ENCODE measurements around the gene EPC2. TPM values are rescaled to one million over a fixed set of nuclear protein-coding genes. Genes with fewer than 3 reads are reported as not detected.

Gene EPC2
- total RNA-seq, 3 donors from 2014 or later = 28.4 to 32.4 (median 28.6) TPM

GRCh38 chr2:148810081-148810480 is 165.5 kb downstream of the EPC2 start:
- ATAC-seq (no peak), DNase-seq (no peak)
- Mint-ChIP-seq H3K4me3 (no peak overlapping the region), H3K27me3 (ENCODE audit: low read depth) (peaks cover 3% of the 10 kb centered on the region), H3K36me3 (ENCODE audit: insufficient read depth) (no peaks in the 10 kb centered on the region), H3K9me3 (no peaks in the 10 kb centered on the region), H3K4me1 (ENCODE audit: low read depth) (peaks cover 12% of the 10 kb centered on the region)

GRCh38 chr2:148812306-148812705 is 167.8 kb downstream of the EPC2 start:
- Mint-ChIP-seq H3K9me3 (no peaks in the 10 kb centered on the region), H3K36me3 (ENCODE audit: insufficient read depth) (no peaks in the 10 kb centered on the region), H3K27me3 (ENCODE audit: low read depth) (peaks cover 7% of the 10 kb centered on the region), H3K4me1 (ENCODE audit: low read depth) (peaks cover 17% of the 10 kb centered on the region), H3K4me3 (no peak overlapping the region)
- DNase-seq (no peak), ATAC-seq (no peak)

- H3K9me3 Mint-ChIP-seq = no peaks in the 10 kb centered on the region
- ATAC-seq = peak; percentile 97
- peak; percentile 54 for DNase-seq
- no peaks in the 10 kb centered on the region for H3K36me3 Mint-ChIP-seq (ENCODE audit: insufficient read depth)
- peaks cover 10% of the 10 kb centered on the region for H3K27me3 Mint-ChIP-seq (ENCODE audit: low read depth)
- peak overlapping the region; percentile 9 for H3K4me3 Mint-ChIP-seq
- H3K4me1 Mint-ChIP-seq (ENCODE audit: low read depth) = peaks cover 17% of the 10 kb centered on the region
Measured at GRCh38 chr2:148813603-148814065, 169.1 kb downstream of the EPC2 start.

- Mint-ChIP-seq H3K9me3 (no peaks in the 10 kb centered on the region), H3K4me1 (ENCODE audit: low read depth) (peaks cover 17% of the 10 kb centered on the region), H3K27me3 (ENCODE audit: low read depth) (peaks cover 12% of the 10 kb centered on the region), H3K4me3 (no peak overlapping the region), H3K36me3 (ENCODE audit: insufficient read depth) (no peaks in the 10 kb centered on the region)
- DNase-seq = no peak
- no peak for ATAC-seq
Measured at GRCh38 chr2:148814143-148814859, 169.8 kb downstream of the EPC2 start.

- H3K9me3 Mint-ChIP-seq = no peaks in the 10 kb centered on the region
- ATAC-seq (no peak), DNase-seq (no peak)
- H3K4me3 Mint-ChIP-seq = no peak overlapping the region
- H3K36me3 Mint-ChIP-seq (ENCODE audit: insufficient read depth) = no peaks in the 10 kb centered on the region
- peaks cover 17% of the 10 kb centered on the region for H3K4me1 Mint-ChIP-seq (ENCODE audit: low read depth)
- H3K27me3 Mint-ChIP-seq (ENCODE audit: low read depth) = peaks cover 12% of the 10 kb centered on the region
Measured at GRCh38 chr2:148814860-148815419, 170.4 kb downstream of the EPC2 start.

GRCh38 chr2:148816176-148816575 is 171.6 kb downstream of the EPC2 start:
- no peak overlapping the region for H3K4me3 Mint-ChIP-seq
- no peaks in the 10 kb centered on the region for H3K9me3 Mint-ChIP-seq
- H3K27me3 Mint-ChIP-seq (ENCODE audit: low read depth) = peaks cover 15% of the 10 kb centered on the region
- DNase-seq = no peak
- no peak for ATAC-seq
- no peaks in the 10 kb centered on the region for H3K36me3 Mint-ChIP-seq (ENCODE audit: insufficient read depth)
- H3K4me1 Mint-ChIP-seq (ENCODE audit: low read depth) = peaks cover 17% of the 10 kb centered on the region

GRCh38 chr2:148817210-148817708 is 172.7 kb downstream of the EPC2 start:
- DNase-seq (no peak), ATAC-seq (no peak)
- Mint-ChIP-seq H3K36me3 (ENCODE audit: insufficient read depth) (no peaks in the 10 kb centered on the region), H3K27me3 (ENCODE audit: low read depth) (peaks cover 12% of the 10 kb centered on the region), H3K4me3 (peak overlapping the region; percentile 39), H3K4me1 (ENCODE audit: low read depth) (peaks cover 17% of the 10 kb centered on the region), H3K9me3 (no peaks in the 10 kb centered on the region)

- DNase-seq (no peak), ATAC-seq (no peak)
- Mint-ChIP-seq H3K4me3 (no peak overlapping the region), H3K9me3 (no peaks in the 10 kb centered on the region), H3K4me1 (ENCODE audit: low read depth) (peaks cover 14% of the 10 kb centered on the region), H3K27me3 (ENCODE audit: low read depth) (peaks cover 12% of the 10 kb centered on the region), H3K36me3 (ENCODE audit: insufficient read depth) (no peaks in the 10 kb centered on the region)
Measured at GRCh38 chr2:148819019-148819585, 174.6 kb downstream of the EPC2 start.

- Mint-ChIP-seq H3K9me3 (no peaks in the 10 kb centered on the region), H3K36me3 (ENCODE audit: insufficient read depth) (no peaks in the 10 kb centered on the region), H3K27me3 (ENCODE audit: low read depth) (peaks cover 3% of the 10 kb centered on the region), H3K4me3 (no peak overlapping the region), H3K4me1 (ENCODE audit: low read depth) (no peaks in the 10 kb centered on the region)
- no peak for DNase-seq
- no peak for ATAC-seq
Measured at GRCh38 chr2:148824190-148824589, 179.6 kb downstream of the EPC2 start.

- Mint-ChIP-seq H3K27me3 (ENCODE audit: low read depth) (no peaks in the 10 kb centered on the region), H3K4me3 (no peak overlapping the region), H3K9me3 (no peaks in the 10 kb centered on the region), H3K4me1 (ENCODE audit: low read depth) (no peaks in the 10 kb centered on the region), H3K36me3 (ENCODE audit: insufficient read depth) (no peaks in the 10 kb centered on the region)
- ATAC-seq (no peak), DNase-seq (no peak)
Measured at GRCh38 chr2:148826791-148827190, 182.2 kb downstream of the EPC2 start.

- Mint-ChIP-seq H3K36me3 (ENCODE audit: insufficient read depth) (no peaks in the 10 kb centered on the region), H3K27me3 (ENCODE audit: low read depth) (peaks cover 3% of the 10 kb centered on the region), H3K4me3 (no peak overlapping the region), H3K4me1 (ENCODE audit: low read depth) (no peaks in the 10 kb centered on the region), H3K9me3 (no peaks in the 10 kb centered on the region)
- DNase-seq = no peak
- ATAC-seq = no peak
Measured at GRCh38 chr2:148828941-148829340, 184.4 kb downstream of the EPC2 start.

- no peaks in the 10 kb centered on the region for H3K36me3 Mint-ChIP-seq (ENCODE audit: insufficient read depth)
- no peak overlapping the region for H3K4me3 Mint-ChIP-seq
- ATAC-seq (no peak), DNase-seq (no peak)
- no peaks in the 10 kb centered on the region for H3K4me1 Mint-ChIP-seq (ENCODE audit: low read depth)
- peaks cover 4% of the 10 kb centered on the region for H3K27me3 Mint-ChIP-seq (ENCODE audit: low read depth)
- no peaks in the 10 kb centered on the region for H3K9me3 Mint-ChIP-seq
Measured at GRCh38 chr2:148829618-148830017, 185.1 kb downstream of the EPC2 start.

- no peak overlapping the region for H3K4me3 Mint-ChIP-seq
- no peaks in the 10 kb centered on the region for H3K36me3 Mint-ChIP-seq (ENCODE audit: insufficient read depth)
- no peak for ATAC-seq
- H3K27me3 Mint-ChIP-seq (ENCODE audit: low read depth) = peaks cover 13% of the 10 kb centered on the region
- no peak for DNase-seq
- no peaks in the 10 kb centered on the region for H3K9me3 Mint-ChIP-seq
- no peaks in the 10 kb centered on the region for H3K4me1 Mint-ChIP-seq (ENCODE audit: low read depth)
Measured at GRCh38 chr2:148832637-148833036, 188.1 kb downstream of the EPC2 start.

Measured in activated T-cell treated with anti-CD3 and anti-CD28 coated beads, Interleukin-2, amount 50 U/mL, for 4 hours (primary cell).